T1000 (cell line): ENCODE measurements around the gene RXFP2.

ENCODE experiments used
- DNase-seq: peaks from one replicate; lab custom pipeline; 2025; ENCODE audit warnings: mixed read lengths; lab: John Stamatoyannopoulos, UW

Gene RXFP2

GRCh38 chr13:31767175-31767900, 28.0 kb downstream of the RXFP2 start:
- DNase-seq = no peak

DNA sequence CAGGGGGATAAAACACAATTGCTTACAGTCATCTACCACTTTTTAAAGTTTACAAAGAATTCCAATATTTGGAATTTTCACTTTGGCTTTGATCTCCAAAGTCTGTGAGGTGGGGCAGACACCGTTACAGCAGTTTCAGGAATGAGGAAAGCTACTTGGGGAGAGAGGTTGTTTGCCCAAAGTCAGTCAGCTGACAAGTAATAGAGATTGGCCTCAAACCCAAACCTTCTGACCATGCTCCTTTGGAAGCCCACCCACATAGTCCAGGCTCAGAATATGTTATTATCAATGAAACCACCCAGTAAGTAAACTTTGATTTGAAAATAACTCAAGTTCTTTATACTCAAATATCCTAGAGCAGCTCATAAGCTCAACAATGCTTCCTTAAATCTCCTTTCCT, 29.0 kb downstream of the RXFP2 start:
- no peak for DNase-seq

GRCh38 chr13:31769575-31769974, 30.2 kb downstream of the RXFP2 start:
- DNase-seq = no peak

DNA sequence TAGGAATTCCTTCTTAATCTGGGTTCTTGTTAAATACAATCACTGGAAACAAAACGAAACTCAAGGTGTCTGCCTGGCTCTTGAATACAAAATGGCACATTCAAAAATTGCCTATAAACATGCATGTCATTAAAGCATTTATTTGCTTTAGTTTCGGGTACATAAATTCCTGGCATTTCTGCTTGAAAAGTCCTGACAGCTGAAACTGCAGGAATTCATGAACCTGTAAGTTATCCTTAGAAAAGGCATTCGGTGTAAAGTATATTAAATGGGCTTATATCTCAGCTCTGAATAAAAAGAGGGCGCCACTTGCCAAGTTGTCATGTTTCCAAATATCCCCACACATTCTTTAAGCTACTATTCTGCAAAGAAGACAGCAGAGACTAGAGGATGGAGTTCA, 32.9 kb downstream of the RXFP2 start:
- DNase-seq = no peak

DNA sequence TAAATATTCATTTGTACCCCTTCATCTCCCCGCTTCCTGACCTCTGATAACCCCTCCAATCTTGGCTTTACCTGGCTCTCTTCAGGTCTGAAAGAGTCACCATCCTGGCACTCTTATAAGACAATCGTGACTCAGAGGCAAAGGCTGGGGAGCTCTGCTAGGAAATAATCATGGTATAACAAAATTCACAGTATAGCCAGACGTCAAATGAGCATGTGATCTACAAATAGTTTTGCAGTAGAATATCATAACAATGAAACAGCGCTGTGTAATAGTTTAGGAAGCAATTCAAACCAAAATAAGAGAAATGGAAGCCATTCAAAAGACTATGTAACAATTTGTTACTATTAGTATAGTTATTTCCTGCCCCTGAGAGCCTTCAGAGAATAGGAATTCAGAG, 34.2 kb downstream of the RXFP2 start:
- no peak for DNase-seq

DNA sequence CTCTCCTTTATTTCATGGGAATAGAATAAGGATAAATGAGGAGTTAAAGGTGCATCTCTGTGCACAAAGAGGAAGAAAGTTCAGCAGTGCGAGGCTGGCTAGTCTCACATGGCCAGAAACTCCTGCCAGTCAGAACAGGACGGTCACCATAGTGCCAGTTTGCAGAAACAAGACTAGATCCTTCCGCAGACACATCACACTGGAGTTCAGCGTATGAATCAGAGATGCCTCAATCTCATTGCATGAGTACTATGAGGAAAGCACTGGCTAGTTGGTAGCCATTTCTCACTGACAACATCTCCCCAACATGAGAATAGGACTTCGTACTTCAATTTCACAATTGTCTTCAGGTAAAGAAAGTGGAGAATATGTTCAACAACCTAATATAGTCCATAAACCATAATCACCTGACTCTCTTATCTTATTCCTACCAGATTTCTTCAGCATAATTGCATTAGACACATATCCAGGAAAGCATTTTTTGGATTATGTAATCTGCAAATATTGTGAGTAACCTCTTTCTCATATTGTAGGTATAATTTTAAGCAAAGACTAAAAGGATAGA, 34.9 kb downstream of the RXFP2 start:
- DNase-seq = no peak

DNA sequence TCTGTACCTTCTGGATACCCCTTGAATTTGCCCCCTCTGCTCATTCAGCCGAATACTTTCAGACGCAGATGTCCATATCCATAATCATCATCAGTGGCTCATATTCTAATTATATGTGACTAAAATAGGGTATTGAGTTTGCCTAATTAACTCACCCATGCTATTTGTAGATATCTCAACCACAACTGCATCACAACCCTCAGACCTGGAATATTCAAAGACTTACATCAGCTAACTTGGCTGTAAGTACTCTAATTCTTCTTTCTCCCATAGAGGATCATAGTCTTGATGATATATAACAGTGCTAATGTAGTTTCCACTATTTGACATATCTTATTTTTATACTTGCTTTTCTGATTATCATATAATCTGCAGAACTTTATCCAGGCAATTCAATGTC, 35.8 kb downstream of the RXFP2 start:
- DNase-seq = no peak

- no peak for DNase-seq
Observed at GRCh38 chr13:31775686-31776085, 36.4 kb downstream of the RXFP2 start.

DNA sequence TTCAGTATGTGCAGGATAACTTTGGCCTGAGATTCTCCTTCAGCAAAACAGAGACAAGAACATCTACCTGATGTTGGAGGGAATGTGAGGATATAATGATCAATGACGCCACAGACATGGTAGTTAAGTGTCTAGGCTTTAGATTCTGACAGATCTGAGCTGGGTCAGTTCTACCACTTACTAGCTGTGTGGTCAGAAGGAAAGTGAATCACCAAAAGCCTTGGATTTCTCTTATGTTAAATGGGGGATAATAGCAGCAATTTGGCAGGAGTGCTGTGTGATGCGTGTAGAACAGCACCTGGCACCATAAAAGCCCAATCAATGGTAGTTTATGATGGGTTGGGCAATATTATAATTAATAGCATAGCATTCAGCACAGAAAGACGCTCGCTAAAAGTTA, 41.7 kb downstream of the RXFP2 start:
- DNase-seq = no peak

DNA sequence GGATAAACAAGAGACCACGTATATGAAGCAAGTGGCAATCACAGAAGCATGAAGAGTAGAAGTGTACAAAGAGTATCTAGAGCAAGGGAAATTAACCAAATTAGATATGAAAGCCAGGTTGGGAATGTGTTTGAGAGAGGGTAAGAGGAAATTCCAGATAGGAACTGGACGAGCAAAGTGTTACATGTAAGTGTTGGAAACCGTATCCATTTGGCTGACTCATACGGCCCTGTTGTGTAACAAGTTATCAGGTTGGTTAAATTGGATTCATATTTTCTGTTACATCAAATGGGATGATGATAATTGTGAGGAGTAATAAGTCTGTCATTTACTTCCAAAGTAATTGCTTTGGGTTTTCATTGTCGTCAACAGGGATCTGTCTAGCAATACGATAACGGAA, 46.7 kb downstream of the RXFP2 start:
- no peak for DNase-seq

DNA sequence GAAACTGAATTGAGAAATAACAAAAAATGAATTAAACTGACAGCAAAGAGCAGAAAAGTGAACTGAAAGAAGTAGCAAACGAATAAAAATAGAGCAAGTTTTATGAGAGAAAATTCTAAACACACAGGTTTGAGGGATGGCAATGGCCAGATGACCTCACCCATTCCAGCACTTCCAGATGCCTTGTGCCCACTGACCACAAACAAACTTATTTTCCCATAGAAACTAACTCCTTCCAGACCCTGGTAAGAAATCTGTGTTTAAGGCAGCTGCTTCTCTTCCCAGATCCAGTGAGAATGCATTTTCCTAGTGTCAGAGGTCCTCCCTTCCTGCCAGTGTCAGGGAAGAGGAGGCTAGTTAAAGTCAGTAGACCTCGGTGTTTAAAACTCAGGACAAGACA, 51.7 kb downstream of the RXFP2 start:
- no peak for DNase-seq

GRCh38 chr13:31793246-31793645, 53.9 kb downstream of the RXFP2 start:
- no peak for DNase-seq

DNA sequence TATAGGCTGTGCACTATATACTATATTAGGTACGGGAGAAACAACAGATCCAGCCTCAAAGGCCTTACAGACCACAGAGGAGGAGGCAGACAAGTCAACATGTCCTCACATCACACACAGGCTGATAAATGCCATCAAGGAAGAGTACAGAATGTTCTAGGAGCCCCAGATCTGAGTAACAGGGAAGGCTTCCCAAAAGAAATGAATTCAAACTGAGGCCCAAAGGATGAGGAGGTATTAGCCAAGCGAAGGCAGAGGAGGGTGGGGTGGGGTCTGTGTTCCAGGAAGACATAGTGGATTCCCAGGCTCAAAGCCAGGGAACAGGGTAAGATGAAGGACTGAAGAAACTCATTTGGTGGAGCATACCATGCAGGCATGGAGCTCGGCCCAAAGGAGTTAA, 55.1 kb downstream of the RXFP2 start:
- no peak for DNase-seq

DNA sequence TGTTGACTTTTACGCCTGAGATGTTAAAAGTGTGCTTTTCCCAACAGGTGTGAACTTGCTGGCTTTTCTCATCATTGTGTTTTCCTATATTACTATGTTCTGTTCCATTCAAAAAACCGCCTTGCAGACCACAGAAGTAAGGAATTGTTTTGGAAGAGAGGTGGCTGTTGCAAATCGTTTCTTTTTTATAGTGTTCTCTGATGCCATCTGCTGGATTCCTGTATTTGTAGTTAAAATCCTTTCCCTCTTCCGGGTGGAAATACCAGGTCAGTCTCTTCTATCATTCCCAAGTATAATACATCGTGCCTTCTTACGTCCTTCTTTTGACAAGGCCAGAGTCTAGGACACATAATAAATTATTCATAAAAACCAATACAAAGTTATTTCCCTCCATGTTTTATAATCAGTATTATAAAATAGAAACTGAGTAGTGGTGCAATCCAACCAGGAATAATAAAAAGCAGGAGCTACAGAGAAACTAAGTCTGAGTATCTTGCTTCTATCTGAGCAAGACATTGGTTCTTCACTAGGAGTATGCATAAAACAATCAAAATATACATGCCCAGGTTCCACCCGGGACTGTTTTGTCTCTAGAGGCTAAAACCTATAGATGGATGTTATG, 57.9 kb downstream of the RXFP2 start:
- DNase-seq = no peak

GRCh38 chr13:31798189-31798588, 58.9 kb downstream of the RXFP2 start:
- DNase-seq = no peak

DNA sequence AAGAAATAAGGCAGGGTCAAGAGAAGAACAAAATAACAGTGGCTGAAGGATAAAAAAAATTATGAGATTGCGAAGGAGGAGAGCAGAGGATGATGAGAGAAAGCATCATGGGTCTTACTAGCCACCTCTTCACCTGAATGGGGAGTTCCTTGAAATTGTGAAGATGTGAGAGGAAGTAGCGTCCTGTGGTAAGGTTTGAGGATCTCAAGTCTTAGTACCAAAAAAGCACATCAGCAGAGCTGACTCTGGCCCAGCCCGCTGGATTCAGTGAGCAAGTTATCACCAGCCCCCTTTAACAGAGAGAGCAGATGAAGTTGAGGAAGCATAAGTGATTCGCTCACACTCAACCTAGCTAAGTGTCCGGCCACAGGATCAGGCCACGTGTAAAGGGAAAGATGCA, 61.8 kb downstream of the RXFP2 start:
- no peak for DNase-seq

DNA sequence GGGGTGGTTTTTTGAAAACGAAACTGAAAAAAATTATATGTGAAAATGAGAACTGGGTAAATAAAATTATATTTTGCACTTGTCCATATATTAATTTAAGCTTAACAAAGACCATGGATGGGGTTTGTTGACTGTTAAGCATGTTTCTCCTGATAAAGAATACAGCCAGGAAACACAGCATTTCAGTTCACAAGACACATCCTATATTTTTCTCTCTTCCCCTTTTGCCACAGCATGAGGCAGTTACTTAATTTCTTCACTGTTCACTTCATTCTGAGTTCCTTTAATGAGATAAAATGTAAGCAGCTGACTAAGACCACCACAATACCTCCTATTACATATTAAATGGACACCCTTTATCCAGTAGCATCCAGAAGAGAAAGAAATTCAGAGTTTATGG, 64.0 kb downstream of the RXFP2 start:
- DNase-seq = no peak

DNA sequence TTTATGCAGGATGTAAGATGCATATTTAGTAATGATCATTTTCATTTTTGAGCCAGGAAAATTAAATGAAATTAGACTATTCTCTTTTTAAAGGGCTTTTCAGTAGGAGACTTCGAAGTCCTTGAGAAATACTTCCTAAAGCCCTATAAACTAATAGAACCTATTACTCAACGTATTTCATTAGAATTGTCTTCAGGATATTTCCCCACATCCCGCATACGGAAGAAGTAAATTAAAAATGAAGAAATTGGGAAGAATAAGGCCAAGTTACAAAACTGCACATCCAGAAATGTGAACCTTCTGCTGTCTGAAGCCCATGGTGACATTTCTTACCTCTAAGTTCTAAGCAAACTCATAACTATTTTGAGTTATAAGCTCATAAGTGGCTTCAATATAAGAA, 66.5 kb downstream of the RXFP2 start:
- DNase-seq = no peak

GRCh38 chr13:31807090-31807541, 67.8 kb downstream of the RXFP2 start:
- DNase-seq = no peak

DNA sequence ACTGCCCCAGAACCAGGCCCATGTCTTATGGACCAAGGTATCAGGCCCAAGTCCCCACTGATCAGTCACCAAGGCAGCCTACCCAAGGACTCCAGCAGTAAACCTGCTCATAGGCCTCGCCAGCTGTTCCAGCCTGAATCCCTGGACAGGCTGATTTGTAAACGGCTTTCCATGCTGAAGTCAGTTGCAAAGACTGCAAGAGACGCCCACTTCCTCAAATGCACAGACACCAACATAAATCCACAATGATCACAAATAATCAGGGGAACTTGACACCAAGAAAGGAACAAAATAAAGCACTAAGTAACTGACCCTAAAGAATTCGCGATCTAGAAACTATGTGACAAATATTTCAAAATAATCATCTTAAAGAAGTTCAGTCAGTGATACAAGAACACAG, 75.2 kb downstream of the RXFP2 start:
- no peak for DNase-seq

DNA sequence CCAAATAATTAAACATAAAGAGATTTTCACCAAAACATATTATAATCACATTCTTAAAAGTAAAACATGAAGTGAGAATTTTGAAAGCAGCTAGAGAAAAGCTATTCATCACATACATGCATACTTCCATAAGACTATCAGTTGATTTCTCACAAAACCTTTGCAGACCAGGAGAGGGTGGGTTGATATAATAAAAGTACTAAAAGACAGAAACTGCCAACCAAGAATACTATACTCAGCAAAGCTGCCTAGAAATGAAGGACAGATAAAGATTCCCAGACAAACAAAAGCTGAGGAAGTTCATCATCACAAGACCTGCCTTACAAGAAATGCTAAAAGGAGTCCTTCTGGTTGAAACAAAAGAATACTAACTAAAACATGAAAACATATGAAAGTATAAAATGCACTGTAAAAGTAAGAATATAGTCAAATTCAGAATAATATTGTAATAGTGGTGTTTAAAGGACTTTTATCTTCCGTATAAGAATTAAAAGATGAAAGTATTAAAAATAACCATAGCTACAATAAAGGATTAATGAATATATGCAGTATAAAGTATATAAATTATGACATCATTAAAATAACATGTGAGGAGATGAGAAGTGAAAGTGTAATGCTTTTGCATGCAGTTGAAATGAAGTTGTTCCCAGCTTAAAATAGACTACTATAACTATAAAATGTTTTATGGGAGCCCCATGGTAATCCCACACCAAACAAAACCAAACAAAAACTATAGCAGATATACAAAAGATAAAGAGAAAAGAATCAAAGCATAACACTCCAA, 76.2 kb downstream of the RXFP2 start:
- DNase-seq = no peak

GRCh38 chr13:31818236-31818635, 78.9 kb downstream of the RXFP2 start:
- no peak for DNase-seq
